ENCODE measurements around the gene ANKRD13A.
A peak's percentile ranks its signal among the peaks of the same experiment; 100 is the strongest.

The ANKRD13A gene

DNA sequence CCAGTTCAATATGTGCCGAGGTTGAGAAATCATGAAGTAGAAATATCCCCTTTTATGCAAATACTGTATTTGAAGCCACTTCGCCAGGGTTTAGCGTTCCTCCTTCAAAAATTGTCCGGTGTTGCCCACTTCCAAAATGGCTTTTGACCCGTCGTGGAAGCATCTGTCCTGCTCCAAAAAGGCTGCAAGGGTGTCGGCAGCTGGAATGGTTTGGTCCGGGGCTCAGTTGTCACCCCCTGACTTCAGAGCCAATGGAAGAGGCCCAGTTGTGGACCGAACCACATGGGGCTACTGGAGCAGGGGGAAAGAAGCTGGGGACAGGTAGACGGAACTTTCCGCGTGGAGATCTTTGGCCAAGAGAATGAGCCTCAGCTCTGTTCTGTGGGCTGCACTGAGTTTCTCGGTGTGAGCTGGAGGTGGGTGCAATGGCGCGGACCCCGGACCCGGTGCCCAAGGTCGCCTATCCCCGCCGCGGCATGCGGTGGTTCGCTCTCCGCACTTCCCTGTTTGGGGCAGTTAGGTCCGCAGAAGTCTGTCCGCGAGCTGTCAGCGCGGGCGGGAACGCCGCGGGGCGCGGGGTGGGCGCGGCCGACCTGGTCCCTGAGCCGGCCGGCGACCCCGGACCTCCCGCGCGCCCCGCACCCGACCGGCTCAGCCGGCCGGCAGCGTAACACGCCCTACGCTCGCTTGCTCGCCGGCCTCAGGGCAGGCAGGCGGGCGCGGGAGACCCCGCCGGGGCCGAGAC, at the start of gene ANKRD13A:
Gene ANKRD13A, plus strand, starts transcription at position 527 of the 745 bp plus-strand sequence. CDS start 259 bp downstream, outside the sequence.
- DNase-seq (ENCODE audit: low read depth), result peak; percentile 81

DNA sequence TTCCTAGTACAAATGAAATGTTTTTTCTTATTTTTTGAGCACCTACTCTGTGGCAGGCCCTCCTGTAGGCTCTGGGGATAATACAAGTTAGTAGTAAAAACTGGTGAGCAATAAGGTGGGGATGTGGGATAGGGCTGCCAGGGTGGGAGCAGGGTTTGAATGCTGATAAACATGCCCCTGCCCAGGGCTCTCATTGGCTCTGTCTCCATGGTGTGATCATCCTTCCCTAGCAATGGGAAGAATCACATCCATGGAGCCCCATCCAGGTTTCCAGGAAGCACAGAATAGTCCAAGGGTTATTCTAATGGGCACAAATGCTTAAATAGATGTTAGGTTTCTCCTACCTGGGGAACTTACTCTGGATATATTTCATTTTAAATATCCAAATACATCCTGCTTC, 48.6 kb upstream of the ANKRD13A start:
- no peak for DNase-seq (ENCODE audit: low read depth)

- no peak for DNase-seq (ENCODE audit: low read depth)
Observed at GRCh38 chr12:109951136-109951535, 48.1 kb upstream of the ANKRD13A start.

DNA sequence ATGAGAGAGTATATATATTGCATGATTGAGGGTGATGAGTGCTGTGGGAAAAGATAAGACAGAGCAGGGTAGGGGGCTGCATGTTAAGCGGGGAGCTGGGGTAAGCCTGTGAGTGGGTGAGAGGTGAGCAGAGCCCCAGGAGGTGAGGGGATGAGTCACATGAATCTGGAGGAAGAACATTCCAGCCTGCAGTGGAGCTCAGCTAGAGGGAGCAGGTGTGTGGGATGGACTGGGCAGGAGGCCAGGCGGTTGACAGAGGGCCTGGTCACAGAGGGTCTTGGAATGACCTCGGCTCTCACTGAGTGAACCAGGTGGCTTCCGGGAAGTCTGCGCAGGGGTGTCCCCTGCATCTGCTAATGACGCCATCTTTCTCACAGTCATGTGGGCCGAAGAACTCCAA, 47.5 kb upstream of the ANKRD13A start:
- DNase-seq (ENCODE audit: low read depth), result no peak

DNA sequence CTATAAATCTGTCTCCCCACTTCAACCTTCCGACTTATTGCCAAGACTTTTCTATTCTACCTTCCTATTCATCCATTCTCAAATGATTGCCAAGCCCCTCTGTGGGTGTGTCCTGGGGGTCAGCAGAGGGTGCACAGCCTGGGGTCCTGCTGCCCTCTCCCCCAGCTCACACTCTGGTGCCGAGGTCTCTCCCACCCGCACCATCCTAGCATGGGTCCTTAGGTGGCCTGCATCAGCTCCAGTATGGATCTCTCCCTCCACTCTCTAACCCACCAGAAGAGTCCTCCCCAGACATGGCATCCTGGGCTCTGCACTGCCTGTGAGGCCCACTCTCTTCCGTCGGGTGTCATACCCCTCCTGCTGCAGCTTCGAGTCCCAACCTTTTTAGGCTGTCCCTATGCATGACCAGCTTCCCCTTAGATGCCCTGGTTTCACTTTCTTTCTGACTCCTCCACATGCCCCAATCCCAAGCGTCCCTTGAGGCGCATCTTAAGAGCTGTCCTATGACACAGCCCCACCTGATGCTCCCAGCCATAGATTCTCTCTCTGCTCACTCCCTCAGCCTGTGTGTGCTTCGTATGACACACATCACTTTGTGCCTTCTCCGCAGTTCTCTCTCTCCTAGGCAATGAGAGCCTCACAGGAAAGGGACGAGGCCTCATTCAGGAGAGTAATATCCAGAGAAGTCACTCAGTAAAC, 46.9 kb upstream of the ANKRD13A start:
- no peak for DNase-seq (ENCODE audit: low read depth)

DNA sequence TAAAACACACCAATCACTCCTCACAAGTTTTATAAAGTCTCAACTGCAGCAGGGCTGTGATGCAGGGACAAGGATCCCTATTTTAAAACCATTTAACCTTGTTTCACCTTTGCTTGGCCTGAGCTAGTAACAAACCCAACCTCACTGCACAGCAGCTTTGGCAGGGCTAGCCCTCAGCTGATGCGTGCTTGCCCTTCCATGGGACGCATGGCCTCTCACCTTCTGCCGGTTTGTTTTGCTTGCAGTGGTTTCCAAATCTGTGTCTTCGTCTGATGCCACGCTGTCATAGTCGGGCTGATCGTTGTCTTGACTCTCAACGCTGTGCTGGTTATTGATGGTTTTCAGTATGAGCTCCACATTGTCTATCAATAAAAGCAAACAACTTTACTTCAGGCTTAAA, 46.4 kb upstream of the ANKRD13A start:
- DNase-seq (ENCODE audit: low read depth), result no peak

DNA sequence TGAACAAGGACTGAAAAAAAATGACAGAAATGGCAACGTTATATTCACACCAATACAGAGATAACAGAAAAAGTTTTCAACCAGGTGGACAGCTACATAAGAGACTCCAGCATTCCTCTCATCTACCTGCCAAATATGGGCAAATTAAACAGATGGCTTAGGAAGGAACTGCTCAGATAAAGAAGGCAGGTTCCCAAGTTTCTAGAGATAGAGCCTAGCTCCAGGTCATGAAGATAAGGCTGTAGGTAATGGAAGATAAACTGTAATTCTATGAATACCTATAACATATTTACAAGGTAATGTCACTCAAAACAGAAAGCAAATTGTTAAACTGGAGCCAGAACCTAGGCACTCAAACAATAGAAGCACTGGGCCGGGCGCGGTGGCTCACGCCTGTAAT, 45.6 kb upstream of the ANKRD13A start:
- no peak for DNase-seq (ENCODE audit: low read depth)

DNA sequence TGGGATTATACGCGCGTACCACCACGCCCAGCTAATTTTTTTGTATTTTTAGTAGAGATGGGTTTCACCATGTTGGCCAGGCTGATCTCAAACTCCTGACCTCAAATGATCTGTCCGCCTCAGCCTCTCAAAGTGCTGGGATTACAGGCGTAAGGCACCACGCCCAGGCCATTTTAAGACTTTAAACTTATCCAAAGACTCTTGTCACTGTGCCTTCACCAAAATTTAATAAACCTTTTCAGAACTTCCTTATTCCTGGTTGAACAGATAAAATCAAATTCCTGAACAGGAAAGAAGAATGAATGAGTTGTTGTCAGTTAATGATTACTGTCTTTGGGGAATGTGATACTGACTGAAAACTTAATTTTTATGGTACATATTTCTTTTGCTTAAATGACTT, 40.9 kb upstream of the ANKRD13A start:
- DNase-seq (ENCODE audit: low read depth), result no peak

DNA sequence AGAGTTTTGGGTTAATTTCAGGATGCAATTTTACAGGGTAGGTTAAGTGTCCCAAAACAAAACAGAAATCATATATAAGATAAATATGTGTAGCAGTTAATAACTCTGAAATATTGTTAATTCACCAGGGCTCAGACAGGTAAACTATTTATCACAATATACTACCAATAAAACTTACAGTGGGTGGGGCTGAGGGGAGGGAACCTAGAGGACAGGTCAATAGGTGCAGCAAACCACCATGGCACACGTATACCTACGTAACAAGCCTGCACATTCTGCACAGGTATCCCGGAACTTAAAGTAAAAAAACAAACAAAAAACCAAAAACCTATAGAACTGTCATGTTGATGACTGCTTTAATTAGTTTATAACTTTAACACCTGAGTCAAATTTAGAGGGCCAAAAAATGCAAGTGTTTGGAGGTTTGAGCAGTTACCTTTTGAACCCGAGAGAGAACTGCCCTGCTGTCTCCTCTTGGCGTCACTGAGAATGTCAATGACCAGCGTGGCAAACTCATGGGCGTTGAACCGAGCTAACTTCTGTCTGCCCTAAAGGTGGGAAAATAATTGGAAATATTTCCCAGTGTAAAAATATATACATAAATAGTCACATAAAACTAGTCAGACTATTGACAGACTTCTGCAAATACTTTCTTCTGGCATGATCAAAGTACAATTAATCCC, 39.7 kb upstream of the ANKRD13A start:
- no peak for DNase-seq (ENCODE audit: low read depth)

DNA sequence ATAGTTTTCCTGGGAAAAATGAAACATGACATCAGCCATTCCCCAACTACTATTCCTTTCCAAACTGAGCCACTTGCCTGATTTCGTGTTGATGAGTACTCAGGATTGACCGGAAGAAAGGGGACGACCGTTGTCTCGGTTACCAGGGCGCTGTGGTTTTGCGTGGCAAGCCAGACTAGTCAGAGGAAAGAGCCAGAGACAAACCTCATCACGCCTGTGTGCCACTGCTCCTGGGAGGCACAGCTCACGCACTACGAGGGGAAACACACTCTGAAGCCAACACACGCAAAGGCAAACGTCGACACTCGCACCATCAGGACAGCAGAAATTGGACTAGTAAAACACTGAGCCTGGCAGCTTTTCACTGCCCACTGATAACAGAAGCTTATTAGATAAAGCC, 38.0 kb upstream of the ANKRD13A start:
- DNase-seq (ENCODE audit: low read depth), result no peak

DNA sequence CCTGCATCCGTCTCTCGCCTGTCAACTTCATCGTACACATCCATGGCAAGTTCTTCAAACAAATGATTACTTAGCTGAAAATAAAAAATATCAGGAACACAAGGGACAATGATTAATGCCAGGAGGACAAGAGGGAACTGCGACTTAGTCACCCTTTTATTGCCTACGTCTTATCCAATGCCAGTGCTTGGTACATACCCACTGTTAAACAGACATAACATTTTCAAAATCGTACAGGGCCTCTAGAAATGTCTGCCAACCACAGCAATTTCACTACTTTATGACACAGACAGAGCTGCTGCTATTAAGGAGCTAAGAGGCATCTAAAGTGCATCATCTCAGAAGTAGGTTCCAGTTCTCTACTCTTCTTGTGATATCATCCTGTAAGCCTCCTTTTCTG, 37.6 kb upstream of the ANKRD13A start:
- DNase-seq (ENCODE audit: low read depth), result no peak

- no peak for DNase-seq (ENCODE audit: low read depth)
Observed at GRCh38 chr12:109962398-109962797, 36.8 kb upstream of the ANKRD13A start.

DNA sequence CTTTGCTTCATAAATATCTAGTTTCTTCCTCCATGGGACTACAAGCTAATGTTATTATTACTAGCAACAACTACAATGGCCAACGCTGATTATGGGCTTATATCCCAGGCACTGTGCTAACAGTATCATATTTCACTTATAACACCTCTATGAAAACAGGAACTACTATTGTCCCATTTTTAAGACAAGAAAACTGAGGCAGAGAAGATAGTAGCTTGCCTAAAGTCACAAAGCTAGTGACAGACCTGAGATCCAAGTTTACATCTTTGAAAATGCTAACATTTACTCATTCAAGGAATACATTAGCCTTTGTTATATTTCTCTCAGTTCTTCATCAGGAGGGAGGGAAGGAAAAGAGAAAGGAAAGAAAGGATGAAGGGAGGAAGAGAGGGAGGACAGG, 35.9 kb upstream of the ANKRD13A start:
- no peak for DNase-seq (ENCODE audit: low read depth)

DNA sequence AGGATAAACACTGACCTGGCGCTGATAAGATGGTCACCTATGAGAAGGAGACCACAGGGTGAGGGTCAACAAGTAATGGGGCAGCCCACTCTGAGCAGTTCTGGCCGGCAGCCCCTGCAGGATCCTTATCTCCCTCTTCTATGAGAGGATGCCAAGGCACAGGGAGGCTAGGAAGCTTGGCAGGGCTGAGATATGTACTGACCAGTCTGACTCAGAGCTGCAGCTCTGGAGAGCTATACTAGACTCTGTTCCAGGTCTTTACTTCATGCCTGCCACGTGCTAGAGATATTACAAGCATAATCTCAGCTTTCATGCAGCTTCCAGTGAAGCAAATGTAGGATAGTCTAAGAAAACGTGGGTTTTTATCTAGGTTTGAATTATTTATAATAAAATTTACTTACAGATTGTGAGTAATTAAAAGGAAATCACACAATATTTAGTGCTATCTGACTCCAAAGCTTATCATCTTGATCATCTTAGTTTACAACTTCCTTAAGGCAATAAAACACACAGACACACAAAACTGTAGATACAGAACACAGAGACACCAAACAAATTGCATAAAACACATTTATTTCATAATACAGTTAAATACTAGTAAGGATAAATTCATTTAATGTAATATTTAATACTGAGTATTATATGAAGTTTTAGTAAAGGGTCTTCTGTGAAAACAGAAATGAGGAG, 35.3 kb upstream of the ANKRD13A start:
- DNase-seq (ENCODE audit: low read depth), result no peak

DNA sequence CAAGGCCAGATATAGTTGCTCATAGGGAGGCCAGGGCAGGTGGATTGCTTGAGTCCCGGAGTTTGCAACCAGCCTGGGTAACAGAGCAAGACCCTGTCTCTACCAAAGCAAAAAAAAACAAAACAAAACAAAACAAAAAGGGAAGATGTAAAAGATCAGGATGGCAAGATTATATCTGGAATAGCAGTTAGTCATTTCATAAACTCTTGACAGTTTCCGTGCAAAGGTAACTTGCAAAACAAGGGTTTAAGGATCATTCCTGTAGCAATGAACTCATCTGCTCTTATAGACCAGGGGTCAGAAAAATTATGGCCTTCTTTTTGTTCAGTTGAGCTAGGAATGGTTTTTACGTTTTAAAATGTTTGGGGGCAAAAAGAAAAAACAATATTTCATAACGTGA, 32.7 kb upstream of the ANKRD13A start:
- no peak for DNase-seq (ENCODE audit: low read depth)

- no peak for DNase-seq (ENCODE audit: low read depth)
Observed at GRCh38 chr12:109967383-109968031, 31.7 kb upstream of the ANKRD13A start.

DNA sequence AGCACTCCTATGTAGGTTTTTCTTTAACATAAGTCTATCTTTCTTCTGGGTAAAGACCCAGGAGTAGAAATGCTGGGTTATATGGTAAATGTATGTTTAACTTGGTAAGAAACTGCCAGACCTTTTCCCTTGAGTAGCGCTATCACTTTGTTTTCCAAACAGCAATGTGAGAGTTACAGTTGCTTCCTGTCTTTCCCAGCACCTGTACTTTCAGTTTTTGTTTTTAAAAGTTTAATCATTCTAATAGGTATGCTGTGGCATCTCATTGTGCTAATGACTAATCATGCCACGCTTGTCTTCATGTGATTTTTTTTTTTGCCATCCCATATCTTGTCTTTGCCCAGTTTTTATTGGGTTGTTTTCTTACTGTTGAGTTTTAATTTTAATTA, 31.2 kb upstream of the ANKRD13A start:
- no peak for DNase-seq (ENCODE audit: low read depth)

DNA sequence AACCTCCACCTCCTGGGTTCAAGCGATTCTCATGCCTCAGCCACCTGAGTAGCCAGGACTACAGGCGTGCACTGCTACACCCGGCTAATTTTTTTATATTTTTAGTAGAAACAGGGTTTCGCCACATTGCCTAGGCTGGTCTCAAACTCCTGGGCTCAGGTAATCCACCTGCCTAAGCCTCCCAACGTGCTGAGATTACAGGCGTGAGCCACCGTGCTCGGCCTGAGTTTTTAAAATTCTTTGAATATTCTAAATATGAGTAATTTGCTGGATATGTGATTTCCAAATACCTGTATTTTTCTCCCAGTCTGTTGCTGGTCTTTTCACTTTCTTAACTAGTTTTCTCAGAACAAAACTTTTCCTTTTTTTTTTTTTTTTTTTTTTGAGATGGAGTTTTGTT, 30.4 kb upstream of the ANKRD13A start:
- no peak for DNase-seq (ENCODE audit: low read depth)

- DNase-seq (ENCODE audit: low read depth), result no peak
Observed at GRCh38 chr12:109972821-109973220, 26.4 kb upstream of the ANKRD13A start.

DNA sequence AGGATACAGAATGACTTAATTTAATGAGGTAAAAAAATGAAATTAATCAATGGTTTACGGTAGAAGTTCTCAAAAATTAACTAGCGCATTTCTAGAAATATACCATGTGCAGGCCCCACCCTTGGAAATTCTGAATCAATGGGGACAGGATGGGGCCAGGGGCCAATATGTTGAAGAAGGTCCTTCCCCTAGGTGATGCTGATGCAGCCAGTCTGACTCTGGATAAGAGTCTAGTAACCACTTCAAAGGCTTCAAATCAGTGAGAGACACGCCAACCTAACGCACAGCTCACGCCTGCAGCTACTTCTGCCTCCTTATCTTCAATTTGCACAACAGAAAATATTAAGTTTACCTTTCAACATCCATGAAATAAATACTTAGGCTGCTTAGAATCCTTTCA, 17.9 kb upstream of the ANKRD13A start:
- DNase-seq (ENCODE audit: low read depth), result no peak

GRCh38 chr12:109982210-109982609, 17.0 kb upstream of the ANKRD13A start:
- DNase-seq (ENCODE audit: low read depth), result no peak
